RWPE2 (cell line): Measurements from ENCODE around the gene EIF4E.
"Not testable (repeated sequence)": the region's sequence is repeated elsewhere in the genome, so short reads cannot be mapped to it uniquely, and the experiment has no call there.

Experiments
- ATAC-seq: fragments of 200-7000 bp; cut with Tn5 transposase; 3 replicates; pipeline ENCODE4 v1.9.1; 2021; ENCODE audit warnings: low read depth
- DNase-seq: peaks from one replicate; pipeline ENCODE4 v3.0.0-alpha.2; 2020; ENCODE audit warnings: low spot score
- H3K27ac ChIP-seq: fragments of 450-650 bp; 2 replicates; pipeline ENCODE4 v1.5.1; 2017; ENCODE audit warnings: mild to moderate bottlenecking; ENCODE audit not compliant: poor library complexity, severe bottlenecking
- H3K27me3 ChIP-seq: fragments of 250-450 bp; sonication (Bioruptor Pico); 2 replicates; pipeline ENCODE4 v1.5.1; 2021; ENCODE audit warnings: mild to moderate bottlenecking, moderate library complexity; ENCODE audit not compliant: insufficient read depth, poor library complexity, severe bottlenecking
- H3K36me3 ChIP-seq: fragments of 250-450 bp; sonication (Bioruptor Pico); 2 replicates; pipeline ENCODE4 v1.5.1; 2020; ENCODE audit warnings: low read depth, mild to moderate bottlenecking, moderate library complexity
- H3K4me1 ChIP-seq: fragments of 250-450 bp; sonication (Bioruptor Pico); 2 replicates; pipeline ENCODE4 v1.5.1; 2021; ENCODE audit warnings: mild to moderate bottlenecking, moderate library complexity; ENCODE audit not compliant: insufficient read depth, poor library complexity, severe bottlenecking
- H3K4me3 ChIP-seq: fragments of 250-450 bp; sonication (Bioruptor Pico); 2 replicates; pipeline ENCODE4 v1.5.1; 2021; ENCODE audit warnings: mild to moderate bottlenecking, moderate library complexity; ENCODE audit not compliant: severe bottlenecking
- H3K9me3 ChIP-seq: fragments of 250-450 bp; sonication (Bioruptor Pico); 2 replicates; pipeline ENCODE4 v1.5.1; 2021; ENCODE audit warnings: mild to moderate bottlenecking, moderate library complexity; ENCODE audit not compliant: severe bottlenecking
- CTCF ChIP-seq: fragments of 450-650 bp; IDR thresholded peaks from one replicate; pipeline ENCODE4 v1.5.1; 2017; ENCODE audit warnings: mild to moderate bottlenecking, moderate library complexity; ENCODE audit not compliant: poor library complexity, severe bottlenecking

The EIF4E gene

DNA sequence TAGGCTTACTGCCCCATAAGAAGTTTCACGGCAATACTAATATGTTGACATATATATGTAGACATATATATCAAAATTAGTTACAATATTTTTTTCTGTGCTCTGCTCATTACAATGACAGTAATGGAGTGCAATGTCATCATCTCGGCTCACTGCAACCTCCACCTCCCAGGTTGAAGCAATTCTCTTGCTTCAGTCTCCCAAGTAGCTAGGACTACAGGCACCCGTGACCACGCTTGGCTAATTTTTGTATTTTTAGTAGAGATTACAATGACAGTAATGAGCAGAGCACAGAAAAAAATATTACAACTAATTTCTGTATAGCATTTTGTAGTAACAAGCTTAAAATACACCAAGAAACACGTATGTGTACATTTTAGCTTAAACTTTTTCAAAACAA is 7.6 kb downstream of the EIF4E start:
- H3K4me1 ChIP-seq, result peaks cover 17% of the 10 kb centered on the region
- TF ChIP-seq CTCF, result no peak

GRCh38 chr4:98919996-98920395 is 8.9 kb downstream of the EIF4E start:
- no peak for DNase-seq
- peak overlapping the region; percentile 46 for H3K27ac ChIP-seq
- no peaks in the 10 kb centered on the region for H3K9me3 ChIP-seq
- H3K4me3 ChIP-seq, result no peak overlapping the region
- no peak for TF ChIP-seq CTCF
- H3K36me3 ChIP-seq, result peaks cover 49% of the 10 kb centered on the region
- peak; percentile 88 for ATAC-seq
- H3K4me1 ChIP-seq, result peaks cover 17% of the 10 kb centered on the region
- H3K27me3 ChIP-seq, result no peaks in the 10 kb centered on the region

More for the DNA sequence above, 7.6 kb downstream of the EIF4E start:
- H3K4me3 ChIP-seq, result no peak overlapping the region
- DNase-seq (no peak), ATAC-seq (no peak)
- H3K36me3 ChIP-seq, result peaks cover 62% of the 10 kb centered on the region
- no peaks in the 10 kb centered on the region for H3K27me3 ChIP-seq
- H3K9me3 ChIP-seq, result no peaks in the 10 kb centered on the region
- no peak overlapping the region for H3K27ac ChIP-seq

DNA sequence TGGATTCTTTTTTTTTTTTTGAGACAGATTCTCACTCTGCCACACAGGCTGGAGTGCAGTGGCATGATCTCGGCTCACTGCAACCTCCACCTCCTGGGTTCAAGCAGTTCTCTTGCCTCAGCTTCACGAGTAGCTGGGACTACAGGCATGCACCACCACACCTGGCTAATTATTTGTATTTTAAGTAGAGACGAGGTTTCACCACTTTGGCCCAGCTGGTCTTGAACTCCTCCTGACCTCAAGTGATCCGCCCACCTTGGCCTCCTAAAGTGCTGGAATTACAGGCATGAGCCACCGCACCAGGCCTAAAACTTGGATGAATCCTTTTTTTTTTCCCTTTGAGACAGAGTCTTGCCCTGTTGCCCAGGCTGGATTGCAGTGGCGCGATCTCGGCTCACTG is 18.2 kb downstream of the EIF4E start:
- Histone ChIP-seq H3K27ac (peak overlapping the region; percentile 35), H3K4me1 (peaks cover 42% of the 10 kb centered on the region), H3K36me3 (peaks cover 38% of the 10 kb centered on the region)
- not testable (repeated sequence) for H3K4me3 ChIP-seq, H3K9me3 ChIP-seq, DNase-seq, H3K27me3 ChIP-seq, ATAC-seq

DNA sequence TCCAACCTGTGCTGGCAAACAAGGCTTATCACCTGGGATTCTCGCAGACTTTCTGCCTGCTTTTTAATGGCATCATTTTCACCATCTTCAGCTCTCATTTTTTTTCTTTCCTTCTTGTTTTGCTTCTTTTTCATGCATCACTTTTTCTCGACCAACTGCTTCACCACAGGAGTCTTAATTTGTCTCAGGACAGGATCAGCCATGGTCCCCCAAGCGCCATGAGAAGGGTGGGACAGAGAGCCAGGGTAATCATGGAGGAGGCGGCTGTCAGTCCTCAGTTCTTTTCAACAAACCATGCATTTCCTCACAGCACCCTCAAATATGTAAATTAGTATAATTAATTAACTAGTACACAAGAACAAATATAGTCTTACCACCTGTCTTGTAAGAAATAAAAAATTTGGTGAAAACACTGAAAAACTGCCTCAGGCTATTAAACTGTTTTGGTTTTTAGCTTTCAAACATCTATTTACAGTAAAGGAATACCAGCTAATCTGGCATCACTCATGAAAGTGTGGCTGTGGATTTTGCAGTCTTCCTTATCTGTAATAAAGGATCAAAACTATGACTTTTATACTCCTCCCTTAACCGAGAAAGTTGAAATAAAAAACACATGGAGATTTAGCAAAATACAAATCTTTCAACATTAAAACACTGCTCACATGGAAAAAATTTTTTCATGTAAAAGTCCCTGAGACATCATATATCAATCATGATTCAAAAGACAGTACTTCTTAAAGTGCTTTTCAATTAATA is 19.1 kb downstream of the EIF4E start:
- Histone ChIP-seq H3K27ac (peak overlapping the region; percentile 35), H3K27me3 (no peaks in the 10 kb centered on the region), H3K9me3 (no peaks in the 10 kb centered on the region), H3K36me3 (peaks cover 38% of the 10 kb centered on the region), H3K4me1 (peaks cover 44% of the 10 kb centered on the region), H3K4me3 (no peak overlapping the region)
- DNase-seq (no peak), ATAC-seq (no peak)
- no peak for TF ChIP-seq CTCF

GRCh38 chr4:98908703-98909262 is 20.1 kb downstream of the EIF4E start:
- no peak for TF ChIP-seq CTCF
- no peak for DNase-seq
- Histone ChIP-seq H3K36me3 (peaks cover 38% of the 10 kb centered on the region), H3K27ac (peak overlapping the region; percentile 35), H3K4me3 (no peak overlapping the region), H3K4me1 (peaks cover 44% of the 10 kb centered on the region), H3K27me3 (no peaks in the 10 kb centered on the region), H3K9me3 (no peaks in the 10 kb centered on the region)
- ATAC-seq, result peak; percentile 48
